GM10248 (cell line): ENCODE data around the gene EDN3.

Source experiments
- CTCF ChIA-PET: fragments of 300-600 bp; sonication (Branson Sonifier 250); formaldehyde crosslinking; extraction: SDS; loops from one replicate; lab custom pipeline; 2021; ENCODE audit warnings: antibody characterized with exemption; lab: Yijun Ruan, JAX
- POLR2A ChIA-PET: fragments of 350-650 bp; sonication (Branson Sonifier 250); formaldehyde crosslinking; extraction: SDS; loops from one replicate; lab custom pipeline; 2020; ENCODE audit warnings: antibody characterized with exemption; lab: Yijun Ruan, JAX
- DNase-seq: peaks from one replicate; pipeline ENCODE4 v3.0.0; 2012; ENCODE audit errors: extremely low spot score
- CTCF ChIP-seq: IDR thresholded peaks from 2 replicates; pipeline ENCODE4 v1.5.1; 2012; ENCODE audit warnings: mild to moderate bottlenecking, low read depth; ENCODE audit errors: extremely low read depth, missing control alignments, control extremely low read depth

The EDN3 gene

GRCh38 chr20:59265298-59265697, 35.1 kb upstream of the EDN3 start:
- TF ChIP-seq CTCF: no peak
- DNase-seq: no peak
- CTCF ChIA-PET: no interaction called here
- POLR2A ChIA-PET: no interaction called here

- no peak for TF ChIP-seq CTCF
- ChIA-PET CTCF (no interaction called here), POLR2A (no interaction called here)
- DNase-seq: no peak
Observed at GRCh38 chr20:59268870-59269269, 31.5 kb upstream of the EDN3 start.

- no peak for DNase-seq
- POLR2A ChIA-PET: no interaction called here
- CTCF ChIA-PET: no interaction called here
- TF ChIP-seq CTCF: no peak
Observed at GRCh38 chr20:59269411-59270025, 30.9 kb upstream of the EDN3 start.

- no peak for TF ChIP-seq CTCF
- POLR2A ChIA-PET: no interaction called here
- CTCF ChIA-PET: no interaction called here
- DNase-seq: no peak
Observed at GRCh38 chr20:59270380-59270779, 30.0 kb upstream of the EDN3 start.

- ChIA-PET POLR2A (no interaction called here), CTCF (interaction anchor here (1.5 kb wide), 1 partner anchor 9 kb away, joined by 4 read pairs; no protein-coding TSS in a partner anchor)
- DNase-seq: no peak
- no peak for TF ChIP-seq CTCF
Observed at GRCh38 chr20:59273739-59274357, 26.6 kb upstream of the EDN3 start.

- no peak for TF ChIP-seq CTCF
- POLR2A ChIA-PET: no interaction called here
- no peak for DNase-seq
- CTCF ChIA-PET: interaction anchor here (0.9 kb wide), 1 partner anchor 10 kb away, joined by 3 read pairs; no protein-coding TSS in a partner anchor
Observed at GRCh38 chr20:59276938-59277337, 23.5 kb upstream of the EDN3 start.

GRCh38 chr20:59284470-59284869, 15.9 kb upstream of the EDN3 start:
- DNase-seq: no peak
- POLR2A ChIA-PET: no interaction called here
- CTCF ChIA-PET: no interaction called here
- no peak for TF ChIP-seq CTCF
